HG03060 (cell line): ENCODE results near the gene ADORA1.

Experiments
- ATAC-seq: cut with Tn5 transposase; IDR thresholded peaks from one replicate; pipeline ENCODE4 v1.9.1; 2021; ENCODE audit warnings: low read depth, moderate number of reproducible peaks; ENCODE audit not compliant: unreplicated experiment

The ADORA1 gene

DNA sequence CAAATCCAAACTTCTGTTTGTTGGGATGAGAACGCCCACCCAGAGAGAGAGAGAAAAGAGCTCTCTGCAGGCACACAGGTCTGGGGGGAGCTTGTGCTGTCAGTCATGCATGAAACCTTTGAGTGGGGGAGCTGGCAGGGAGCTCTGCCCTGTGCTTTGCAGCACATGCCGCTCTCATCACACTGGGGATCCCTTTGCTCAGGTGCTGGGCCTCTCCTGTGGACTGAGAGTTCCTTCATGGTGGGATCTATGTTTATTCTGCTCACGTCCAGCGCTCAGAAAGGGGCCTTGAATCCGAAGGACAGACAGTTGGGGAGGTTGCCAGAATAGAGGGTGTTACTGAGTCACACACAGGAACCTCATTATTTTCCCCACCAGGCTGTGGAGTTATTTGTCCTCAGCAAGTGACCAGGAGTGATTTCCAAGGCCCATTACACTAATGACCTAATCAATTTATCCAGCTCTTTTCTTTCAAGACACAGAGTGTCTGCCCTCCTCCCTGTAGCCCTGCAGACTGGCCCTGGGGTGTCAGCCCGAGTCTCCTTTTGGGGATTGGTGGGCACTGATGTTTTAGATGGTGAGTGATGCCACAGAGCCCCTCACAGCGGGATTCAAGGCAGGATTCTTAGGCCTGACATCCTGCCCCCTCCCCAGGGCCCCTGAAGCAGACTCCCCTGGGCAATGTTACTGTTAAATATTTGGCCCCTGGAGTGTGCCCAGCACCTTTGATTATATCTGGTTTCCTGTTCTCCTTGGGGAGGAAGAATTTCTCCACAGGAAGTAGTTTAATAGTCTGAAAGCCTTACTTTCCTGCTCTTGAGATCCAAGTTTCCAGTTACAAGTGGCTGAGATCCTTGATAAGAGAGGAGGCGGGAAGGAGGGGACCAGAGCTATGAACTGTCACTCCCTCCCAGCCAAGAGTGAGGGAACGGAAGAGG is 25.8 kb downstream of the ADORA1 start:
- ATAC-seq = no peak

DNA sequence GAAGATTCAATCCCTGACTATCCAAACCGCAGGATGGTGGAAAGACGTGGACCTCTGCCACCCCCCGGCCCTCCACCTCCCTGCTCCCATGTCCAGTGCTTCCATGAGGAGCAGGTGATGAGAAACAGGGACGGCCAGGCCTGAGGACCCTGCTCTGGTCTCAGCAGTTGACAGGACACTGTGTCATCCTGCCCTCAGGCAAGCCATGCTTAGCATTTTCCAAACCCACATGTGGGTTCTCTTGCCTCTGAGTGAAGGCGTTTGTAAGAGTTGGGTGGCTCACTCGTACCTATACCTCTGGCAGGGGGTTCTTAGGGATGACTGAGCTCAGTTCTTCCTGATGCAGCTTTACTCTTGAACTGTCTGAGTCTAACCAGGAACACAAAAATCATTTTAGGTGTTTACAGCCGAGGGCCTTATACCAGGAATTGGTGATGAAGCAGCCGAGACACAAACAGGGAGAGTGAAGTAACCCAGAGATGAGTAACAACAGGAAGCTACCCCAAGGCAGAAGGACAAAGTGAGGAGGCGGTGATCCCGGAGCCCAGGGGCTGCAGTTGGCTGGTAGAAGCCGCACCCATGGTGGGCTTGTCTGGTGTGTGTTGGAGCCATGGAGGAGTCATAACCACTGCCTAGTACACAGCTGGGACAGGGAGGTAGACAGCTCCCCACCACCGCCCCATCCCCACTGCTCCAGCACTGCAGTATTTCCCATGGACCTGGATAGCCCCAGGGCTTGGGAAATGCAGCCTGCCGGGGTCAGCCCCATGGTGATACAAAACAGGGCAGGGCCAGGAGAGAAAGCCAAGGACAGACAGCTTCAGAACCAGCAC is 26.7 kb downstream of the ADORA1 start:
- no peak for ATAC-seq

DNA sequence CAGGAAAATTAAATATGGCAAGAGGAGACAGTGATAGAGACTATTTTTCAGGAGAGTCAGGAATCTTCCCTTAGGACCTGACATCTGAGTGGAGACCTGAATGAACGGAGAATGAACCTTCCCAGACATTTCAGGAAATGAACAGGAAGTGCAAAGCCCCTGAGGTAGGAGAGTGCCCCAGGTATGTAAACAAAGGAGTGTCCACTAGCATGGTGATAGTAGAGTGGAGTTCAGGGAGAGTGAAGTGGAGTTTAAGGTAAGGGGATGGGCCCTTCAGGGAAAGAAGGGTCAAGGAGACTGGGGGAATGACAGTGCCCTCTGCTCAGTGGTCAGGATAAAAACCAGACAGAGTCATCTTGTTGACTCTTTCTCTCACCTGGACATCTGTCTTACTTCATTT is 28.8 kb downstream of the ADORA1 start:
- no peak for ATAC-seq

GRCh38 chr1:203158423-203158822 is 30.9 kb downstream of the ADORA1 start:
- ATAC-seq = no peak

GRCh38 chr1:203158960-203159665 is 31.6 kb downstream of the ADORA1 start:
- no peak for ATAC-seq

GRCh38 chr1:203159844-203160243 is 32.3 kb downstream of the ADORA1 start:
- ATAC-seq = no peak

DNA sequence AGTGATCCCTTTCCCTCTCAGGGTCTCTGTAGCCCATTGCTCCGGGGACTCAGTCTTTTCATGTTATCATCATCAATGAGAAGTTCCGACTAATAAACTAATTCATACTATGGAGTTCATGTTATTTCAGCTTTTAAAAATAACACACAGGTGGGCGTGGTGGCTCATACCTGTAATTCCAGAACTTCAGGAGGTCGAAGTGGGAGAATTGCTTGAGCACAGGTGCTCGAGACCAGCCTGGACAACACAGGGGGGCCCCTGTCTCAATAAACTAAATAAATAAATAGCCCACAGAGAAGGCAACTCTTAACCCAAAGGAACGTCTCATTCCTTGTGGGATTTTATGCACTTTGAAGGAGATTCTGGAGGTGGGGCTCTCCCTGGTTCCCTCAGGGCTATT is 33.6 kb downstream of the ADORA1 start:
- ATAC-seq = no peak

GRCh38 chr1:203161703-203162102 is 34.2 kb downstream of the ADORA1 start:
- no peak for ATAC-seq

GRCh38 chr1:203162403-203162802 is 34.9 kb downstream of the ADORA1 start:
- ATAC-seq = no peak

GRCh38 chr1:203163891-203164635 is 36.5 kb downstream of the ADORA1 start:
- no peak for ATAC-seq

- ATAC-seq = no peak
Observed at GRCh38 chr1:203165101-203165799, 37.7 kb downstream of the ADORA1 start.

- ATAC-seq = no peak
Observed at GRCh38 chr1:203165800-203166161, 38.3 kb downstream of the ADORA1 start.

DNA sequence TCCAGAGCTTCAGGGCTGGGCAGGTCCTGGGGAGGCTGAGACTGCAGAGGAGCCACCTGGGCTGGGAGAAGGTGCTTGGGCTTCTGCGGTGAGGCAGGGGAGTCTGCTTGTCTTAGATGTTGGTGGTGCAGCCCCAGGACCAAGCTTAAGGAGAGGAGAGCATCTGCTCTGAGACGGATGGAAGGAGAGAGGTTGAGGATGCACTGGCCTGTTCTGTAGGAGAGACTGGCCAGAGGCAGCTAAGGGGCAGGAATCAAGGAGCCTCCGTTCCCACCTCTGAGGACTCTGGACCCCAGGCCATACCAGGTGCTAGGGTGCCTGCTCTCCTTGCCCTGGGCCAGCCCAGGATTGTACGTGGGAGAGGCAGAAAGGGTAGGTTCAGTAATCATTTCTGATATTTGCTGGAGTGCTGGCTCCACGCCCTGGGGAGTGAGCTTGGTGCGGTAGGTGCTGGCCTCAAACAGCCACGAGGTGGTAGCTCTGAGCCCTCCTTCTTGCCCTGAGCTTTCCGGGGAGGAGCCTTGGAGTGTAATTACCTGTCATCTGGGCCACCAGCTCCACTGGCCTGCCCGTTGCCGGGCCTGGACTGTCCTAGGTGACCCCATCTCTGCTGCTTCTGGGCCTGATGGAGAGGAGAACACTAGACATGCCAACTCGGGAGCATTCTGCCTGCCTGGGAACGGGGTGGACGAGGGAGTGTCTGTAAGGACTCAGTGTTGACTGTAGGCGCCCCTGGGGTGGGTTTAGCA is 38.8 kb downstream of the ADORA1 start:
- no peak for ATAC-seq

- no peak for ATAC-seq
Observed at GRCh38 chr1:203167026-203167912, 39.7 kb downstream of the ADORA1 start.

- no peak for ATAC-seq
Observed at GRCh38 chr1:203167913-203168200, 40.3 kb downstream of the ADORA1 start.

GRCh38 chr1:203168256-203168786 is 40.8 kb downstream of the ADORA1 start:
- no peak for ATAC-seq

GRCh38 chr1:203168991-203169390 is 41.5 kb downstream of the ADORA1 start:
- no peak for ATAC-seq
